Body of pancreas (tissue), 4 donors: Measurements from ENCODE around the gene WDR86.

Experiments used
- POLR2A ChIP-seq, 3 donors: fragments of 450-650 bp; IDR thresholded peaks; one replicate each; pipeline ENCODE4 v1.6.1; 2016; ENCODE audit warnings: antibody characterized with exemption in 3 of 3, mild to moderate bottlenecking in 2 of 3
- TF ChIP-seq, protein P1 (sequence below), 7 experiments: fragments of 450-650 bp in 4 of 7; fragments of 200-600 bp in 3 of 7; sonication (generic) in 3 of 7; IDR thresholded peaks; one replicate each; pipeline ENCODE4 v1.5.1; 2016 to 2019; ENCODE audit warnings: antibody characterized with exemption in 7 of 7

DNA sequence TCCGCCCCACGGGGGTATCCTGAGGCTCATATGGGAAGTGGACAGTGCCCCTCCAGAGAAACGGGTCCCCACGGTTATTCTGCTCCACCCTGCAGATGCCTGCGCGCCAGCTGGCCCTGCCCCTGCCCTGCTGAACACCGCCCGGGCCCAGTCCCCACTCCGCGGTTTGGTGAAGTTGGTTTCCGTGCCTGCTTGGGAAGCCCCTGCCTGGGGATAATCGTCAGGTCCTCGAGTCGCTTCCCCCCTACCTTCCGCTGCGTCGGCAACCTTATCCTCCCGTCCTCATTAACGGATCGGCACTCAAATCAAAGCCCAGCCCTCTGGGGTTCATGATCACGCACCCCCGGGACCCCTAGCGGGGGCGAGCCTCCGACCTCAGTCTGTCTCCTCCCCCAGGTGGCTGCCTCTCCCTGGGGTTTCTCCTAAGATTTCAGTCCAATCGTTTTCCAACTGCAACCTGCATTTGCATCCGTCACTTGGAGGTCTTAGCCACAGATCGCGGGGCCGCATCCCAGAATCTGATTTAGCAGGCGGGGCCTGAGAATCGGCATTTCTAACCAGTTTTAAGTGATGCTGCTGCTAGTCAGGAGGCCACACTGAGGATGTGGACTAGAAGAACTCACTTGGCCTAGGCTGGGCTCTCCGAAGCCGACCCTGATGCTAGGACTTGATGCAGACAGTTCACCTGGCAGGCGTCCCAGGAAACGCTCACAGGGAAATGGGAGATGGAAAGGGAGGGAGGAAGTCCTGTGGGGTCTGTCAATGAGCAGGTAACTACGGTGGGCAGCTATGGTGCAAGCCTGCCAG, 27.6 kb downstream of the WDR86 start:
- TF ChIP-seq, protein P1, sequence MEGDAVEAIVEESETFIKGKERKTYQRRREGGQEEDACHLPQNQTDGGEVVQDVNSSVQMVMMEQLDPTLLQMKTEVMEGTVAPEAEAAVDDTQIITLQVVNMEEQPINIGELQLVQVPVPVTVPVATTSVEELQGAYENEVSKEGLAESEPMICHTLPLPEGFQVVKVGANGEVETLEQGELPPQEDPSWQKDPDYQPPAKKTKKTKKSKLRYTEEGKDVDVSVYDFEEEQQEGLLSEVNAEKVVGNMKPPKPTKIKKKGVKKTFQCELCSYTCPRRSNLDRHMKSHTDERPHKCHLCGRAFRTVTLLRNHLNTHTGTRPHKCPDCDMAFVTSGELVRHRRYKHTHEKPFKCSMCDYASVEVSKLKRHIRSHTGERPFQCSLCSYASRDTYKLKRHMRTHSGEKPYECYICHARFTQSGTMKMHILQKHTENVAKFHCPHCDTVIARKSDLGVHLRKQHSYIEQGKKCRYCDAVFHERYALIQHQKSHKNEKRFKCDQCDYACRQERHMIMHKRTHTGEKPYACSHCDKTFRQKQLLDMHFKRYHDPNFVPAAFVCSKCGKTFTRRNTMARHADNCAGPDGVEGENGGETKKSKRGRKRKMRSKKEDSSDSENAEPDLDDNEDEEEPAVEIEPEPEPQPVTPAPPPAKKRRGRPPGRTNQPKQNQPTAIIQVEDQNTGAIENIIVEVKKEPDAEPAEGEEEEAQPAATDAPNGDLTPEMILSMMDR (IDR thresholded peaks at IDR 0.05) = no peak
- no peak for TF ChIP-seq POLR2A (IDR thresholded peaks at IDR 0.05)
